NCI-H1417 treated with DMSO at 0.1 percent for 48 hours (cell line): ENCODE data around the gene TNFRSF4.

Experiments used
- DNase-seq: peaks from one replicate; lab custom pipeline; 2025; lab: John Stamatoyannopoulos, UW

The TNFRSF4 gene

GRCh38 chr1:1245178-1245816 is 31.3 kb upstream of the TNFRSF4 start:
- no peak for DNase-seq

GRCh38 chr1:1244192-1244811 is 30.3 kb upstream of the TNFRSF4 start:
- DNase-seq: no peak

- no peak for DNase-seq
Observed at GRCh38 chr1:1243807-1244191, 29.8 kb upstream of the TNFRSF4 start.

- no peak for DNase-seq
Observed at GRCh38 chr1:1243266-1243660, 29.3 kb upstream of the TNFRSF4 start.

- no peak for DNase-seq
Observed at GRCh38 chr1:1242461-1243265, 28.7 kb upstream of the TNFRSF4 start.

GRCh38 chr1:1241588-1242219 is 27.8 kb upstream of the TNFRSF4 start:
- DNase-seq: no peak

GRCh38 chr1:1240822-1241587 is 27.1 kb upstream of the TNFRSF4 start:
- DNase-seq: no peak

GRCh38 chr1:1240348-1240732 is 26.4 kb upstream of the TNFRSF4 start:
- no peak for DNase-seq

- DNase-seq: no peak
Observed at GRCh38 chr1:1239614-1240347, 25.8 kb upstream of the TNFRSF4 start.

GRCh38 chr1:1239227-1239613 is 25.3 kb upstream of the TNFRSF4 start:
- no peak for DNase-seq

GRCh38 chr1:1238702-1239178 is 24.8 kb upstream of the TNFRSF4 start:
- no peak for DNase-seq

GRCh38 chr1:1237874-1238701 is 24.1 kb upstream of the TNFRSF4 start:
- DNase-seq: no peak

GRCh38 chr1:1236945-1237873 is 23.3 kb upstream of the TNFRSF4 start:
- no peak for DNase-seq

GRCh38 chr1:1236176-1236763 is 22.3 kb upstream of the TNFRSF4 start:
- DNase-seq: no peak

GRCh38 chr1:1235016-1235744 is 21.2 kb upstream of the TNFRSF4 start:
- no peak for DNase-seq

GRCh38 chr1:1234180-1234808 is 20.3 kb upstream of the TNFRSF4 start:
- DNase-seq: no peak

GRCh38 chr1:1233567-1233892 is 19.6 kb upstream of the TNFRSF4 start:
- no peak for DNase-seq
